Measurements from ENCODE around the gene PDS5A. TPM values are rescaled to one million over a fixed set of nuclear protein-coding genes. Genes with fewer than 3 reads are reported as not detected.

PDS5A gene
- total RNA-seq, 3 donors from 2014 or later (not counting 1 experiment from before 2014, with no cell fraction given), result 80.1 to 99.9 (median 99.8) TPM

DNA sequence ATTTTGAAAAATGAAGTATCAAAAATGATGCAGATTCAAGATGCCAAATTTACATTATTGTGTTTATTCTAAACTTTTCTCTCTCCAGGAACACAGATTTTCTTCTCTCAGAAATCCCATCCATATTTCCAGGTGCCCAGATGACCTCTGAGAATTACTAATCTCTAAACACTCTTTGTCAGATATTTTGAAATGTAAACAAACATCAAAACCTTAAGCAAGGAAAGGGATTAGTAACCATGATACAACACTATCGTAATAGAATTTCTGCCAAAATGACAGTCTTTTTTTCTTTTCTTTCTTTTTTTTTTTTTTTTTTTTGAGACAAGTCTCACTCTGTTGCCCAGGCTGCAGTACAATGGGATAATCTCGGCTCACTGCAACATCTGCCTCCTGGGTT, 76.7 kb downstream of the PDS5A start:
- no peak for ATAC-seq
- Histone ChIP-seq H3K9me3 (ENCODE audit: control insufficient read depth, insufficient read depth, low read length) (no peaks in the 10 kb centered on the region), H3K36me3 (ENCODE audit: control insufficient read depth, insufficient read depth, low read length) (peaks cover 69% of the 10 kb centered on the region), H3K27ac (ENCODE audit: low read length) (no peak overlapping the region), H3K4me1 (ENCODE audit: control insufficient read depth, insufficient read depth, low read length) (no peaks in the 10 kb centered on the region), H3K27me3 (ENCODE audit: control insufficient read depth, insufficient read depth, low read length) (no peaks in the 10 kb centered on the region), H3K4me3 (ENCODE audit: low read length) (no peak overlapping the region)
- no peak for TF ChIP-seq CTCF (IDR thresholded peaks at IDR 0.05)
- no peaks in the 10 kb centered on the region for H3K9me3 Mint-ChIP-seq
- no peak overlapping the region for H3K4me3 Mint-ChIP-seq
- H3K27me3 Mint-ChIP-seq (ENCODE audit: low read depth in 2 of 2), result no peaks in the 10 kb centered on the region
- 100% methylated on average over 2 of the region's 2 CpGs for WGBS (ENCODE audit: insufficient coverage)
- H3K4me1 Mint-ChIP-seq, result no peaks in the 10 kb centered on the region
- intact Hi-C loops (cut with micrococcal nuclease), result loop anchor here (10.0 kb wide), 1 partner anchor 74 kb away; the partner anchor contains the start of gene PDS5A
- no peak for DNase-seq
- H3K27ac Mint-ChIP-seq, result peak overlapping the region in 1 of 2 donors; percentile 44
- H3K36me3 Mint-ChIP-seq, result no peaks in the 10 kb centered on the region

DNA sequence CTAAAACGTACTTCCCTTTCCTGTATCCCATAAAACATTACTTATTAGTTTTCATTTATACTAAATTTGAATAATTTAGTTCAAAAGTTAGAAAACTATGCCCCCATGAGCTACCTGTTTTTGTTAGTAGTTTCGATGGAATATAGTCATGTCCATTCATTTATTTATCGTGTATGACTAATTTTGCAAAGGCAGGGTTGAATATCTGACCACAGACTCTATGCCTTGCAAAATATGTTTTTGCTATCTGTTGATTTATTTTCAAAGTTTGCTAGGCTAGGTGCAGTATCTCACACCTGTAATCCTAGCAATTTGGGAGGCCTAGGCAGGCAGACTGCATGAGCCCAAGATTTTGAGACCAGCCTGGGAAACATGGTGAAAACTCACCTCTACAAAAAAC, 78.4 kb downstream of the PDS5A start:
- 94% methylated on average over 2 of the region's 3 CpGs for WGBS (ENCODE audit: insufficient coverage)
- peaks cover 79% of the 10 kb centered on the region for H3K36me3 ChIP-seq (ENCODE audit: control insufficient read depth, insufficient read depth, low read length)
- H3K4me3 ChIP-seq (ENCODE audit: low read length), result no peak overlapping the region
- Mint-ChIP-seq H3K27me3 (ENCODE audit: low read depth in 2 of 2) (no peaks in the 10 kb centered on the region), H3K9me3 (no peaks in the 10 kb centered on the region), H3K36me3 (no peaks in the 10 kb centered on the region), H3K4me1 (no peaks in the 10 kb centered on the region), H3K27ac (no peak overlapping the region), H3K4me3 (no peak overlapping the region)
- ATAC-seq, result no peak
- H3K27me3 ChIP-seq (ENCODE audit: control insufficient read depth, insufficient read depth, low read length), result no peaks in the 10 kb centered on the region
- TF ChIP-seq CTCF (IDR thresholded peaks at IDR 0.05), result no peak
- no peaks in the 10 kb centered on the region for H3K9me3 ChIP-seq (ENCODE audit: control insufficient read depth, insufficient read depth, low read length)
- intact Hi-C loops (cut with micrococcal nuclease), result no loop called here
- no peaks in the 10 kb centered on the region for H3K4me1 ChIP-seq (ENCODE audit: control insufficient read depth, insufficient read depth, low read length)
- no peak for DNase-seq
- H3K27ac ChIP-seq (ENCODE audit: low read length), result no peak overlapping the region

- DNase-seq (no peak), ATAC-seq (no peak)
- Mint-ChIP-seq H3K27ac (no peak overlapping the region), H3K27me3 (ENCODE audit: low read depth in 2 of 2) (no peaks in the 10 kb centered on the region), H3K4me1 (no peaks in the 10 kb centered on the region), H3K4me3 (no peak overlapping the region), H3K9me3 (no peaks in the 10 kb centered on the region), H3K36me3 (no peaks in the 10 kb centered on the region)
- Histone ChIP-seq H3K9me3 (ENCODE audit: control insufficient read depth, insufficient read depth, low read length) (no peaks in the 10 kb centered on the region), H3K36me3 (ENCODE audit: control insufficient read depth, insufficient read depth, low read length) (peaks cover 79% of the 10 kb centered on the region), H3K4me1 (ENCODE audit: control insufficient read depth, insufficient read depth, low read length) (no peaks in the 10 kb centered on the region), H3K27ac (ENCODE audit: low read length) (no peak overlapping the region), H3K4me3 (ENCODE audit: low read length) (no peak overlapping the region), H3K27me3 (ENCODE audit: control insufficient read depth, insufficient read depth, low read length) (no peaks in the 10 kb centered on the region)
- intact Hi-C loops (cut with micrococcal nuclease), result no loop called here
- WGBS (ENCODE audit: insufficient coverage), result 100% methylated on average over 1 of the region's 1 CpG
- no peak for TF ChIP-seq CTCF (IDR thresholded peaks at IDR 0.05)
Measured at GRCh38 chr4:39898015-39898414, 79.7 kb downstream of the PDS5A start.

- no peak overlapping the region for H3K4me3 ChIP-seq (ENCODE audit: low read length)
- H3K27me3 ChIP-seq (ENCODE audit: control insufficient read depth, insufficient read depth, low read length), result no peaks in the 10 kb centered on the region
- H3K9me3 Mint-ChIP-seq, result no peaks in the 10 kb centered on the region
- ATAC-seq, result no peak
- H3K9me3 ChIP-seq (ENCODE audit: control insufficient read depth, insufficient read depth, low read length), result no peaks in the 10 kb centered on the region
- DNase-seq, result no peak
- intact Hi-C loops (cut with micrococcal nuclease), result no loop called here
- H3K36me3 ChIP-seq (ENCODE audit: control insufficient read depth, insufficient read depth, low read length), result peaks cover 62% of the 10 kb centered on the region
- TF ChIP-seq CTCF (IDR thresholded peaks at IDR 0.05), result no peak
- H3K4me3 Mint-ChIP-seq, result no peak overlapping the region
- no peaks in the 10 kb centered on the region for H3K4me1 ChIP-seq (ENCODE audit: control insufficient read depth, insufficient read depth, low read length)
- H3K27me3 Mint-ChIP-seq (ENCODE audit: low read depth in 2 of 2), result no peaks in the 10 kb centered on the region
- H3K4me1 Mint-ChIP-seq, result no peaks in the 10 kb centered on the region
- no peak overlapping the region for H3K27ac ChIP-seq (ENCODE audit: low read length)
- WGBS (ENCODE audit: insufficient coverage), result 96% methylated on average over 2 of the region's 3 CpGs
- peaks cover 1% of the 10 kb centered on the region for H3K36me3 Mint-ChIP-seq
- H3K27ac Mint-ChIP-seq, result no peak overlapping the region
Measured at GRCh38 chr4:39893693-39894072, 84.0 kb downstream of the PDS5A start.
